Femur (tissue), 1 donor: ENCODE results near the gene KMT2E.
"Not testable (repeated sequence)": the region's sequence is repeated elsewhere in the genome, so short reads cannot be mapped to it uniquely, and the experiment has no call there.

ENCODE experiments used
- DNase-seq: peaks from one replicate; pipeline ENCODE4 v3.0.0-alpha.2; 2017

The KMT2E gene, protein sequence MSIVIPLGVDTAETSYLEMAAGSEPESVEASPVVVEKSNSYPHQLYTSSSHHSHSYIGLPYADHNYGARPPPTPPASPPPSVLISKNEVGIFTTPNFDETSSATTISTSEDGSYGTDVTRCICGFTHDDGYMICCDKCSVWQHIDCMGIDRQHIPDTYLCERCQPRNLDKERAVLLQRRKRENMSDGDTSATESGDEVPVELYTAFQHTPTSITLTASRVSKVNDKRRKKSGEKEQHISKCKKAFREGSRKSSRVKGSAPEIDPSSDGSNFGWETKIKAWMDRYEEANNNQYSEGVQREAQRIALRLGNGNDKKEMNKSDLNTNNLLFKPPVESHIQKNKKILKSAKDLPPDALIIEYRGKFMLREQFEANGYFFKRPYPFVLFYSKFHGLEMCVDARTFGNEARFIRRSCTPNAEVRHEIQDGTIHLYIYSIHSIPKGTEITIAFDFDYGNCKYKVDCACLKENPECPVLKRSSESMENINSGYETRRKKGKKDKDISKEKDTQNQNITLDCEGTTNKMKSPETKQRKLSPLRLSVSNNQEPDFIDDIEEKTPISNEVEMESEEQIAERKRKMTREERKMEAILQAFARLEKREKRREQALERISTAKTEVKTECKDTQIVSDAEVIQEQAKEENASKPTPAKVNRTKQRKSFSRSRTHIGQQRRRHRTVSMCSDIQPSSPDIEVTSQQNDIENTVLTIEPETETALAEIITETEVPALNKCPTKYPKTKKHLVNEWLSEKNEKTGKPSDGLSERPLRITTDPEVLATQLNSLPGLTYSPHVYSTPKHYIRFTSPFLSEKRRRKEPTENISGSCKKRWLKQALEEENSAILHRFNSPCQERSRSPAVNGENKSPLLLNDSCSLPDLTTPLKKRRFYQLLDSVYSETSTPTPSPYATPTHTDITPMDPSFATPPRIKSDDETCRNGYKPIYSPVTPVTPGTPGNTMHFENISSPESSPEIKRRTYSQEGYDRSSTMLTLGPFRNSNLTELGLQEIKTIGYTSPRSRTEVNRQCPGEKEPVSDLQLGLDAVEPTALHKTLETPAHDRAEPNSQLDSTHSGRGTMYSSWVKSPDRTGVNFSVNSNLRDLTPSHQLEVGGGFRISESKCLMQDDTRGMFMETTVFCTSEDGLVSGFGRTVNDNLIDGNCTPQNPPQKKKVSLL (N-terminal part only)

GRCh38 chr7:105013816-105014692 is at the start of gene KMT2E:
TSS of gene KMT2E (plus strand) at chr7:105014205. CDS start at chr7:105040953, 26,748 bp downstream.
- peak; percentile 95 for DNase-seq

- DNase-seq = no peak
Measured at GRCh38 chr7:104964626-104965236, 49.3 kb upstream of the KMT2E start.

DNA sequence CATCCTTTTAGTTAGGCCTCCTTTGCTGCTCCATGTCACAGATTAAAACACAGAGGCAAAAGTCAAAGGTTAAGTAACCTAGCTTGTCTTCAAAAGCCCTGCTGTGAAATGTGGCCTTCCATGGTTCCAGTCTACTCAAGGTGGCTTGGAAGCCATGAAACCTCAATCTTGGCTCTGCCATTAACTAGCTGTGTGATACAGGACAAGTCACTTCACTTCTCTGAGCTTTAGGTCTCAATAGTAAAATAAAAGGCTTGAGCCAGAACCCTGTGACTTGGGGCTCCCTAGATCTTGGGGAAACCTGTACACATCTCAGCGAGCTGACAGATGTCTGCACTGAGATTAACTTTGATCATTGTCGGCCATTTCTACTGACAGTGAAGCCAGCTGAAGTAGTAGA is 48.0 kb upstream of the KMT2E start:
- no peak for DNase-seq

- DNase-seq = no peak
Measured at GRCh38 chr7:104967088-104967487, 46.9 kb upstream of the KMT2E start.

- no peak for DNase-seq
Measured at GRCh38 chr7:104967595-104967994, 46.4 kb upstream of the KMT2E start.

DNA sequence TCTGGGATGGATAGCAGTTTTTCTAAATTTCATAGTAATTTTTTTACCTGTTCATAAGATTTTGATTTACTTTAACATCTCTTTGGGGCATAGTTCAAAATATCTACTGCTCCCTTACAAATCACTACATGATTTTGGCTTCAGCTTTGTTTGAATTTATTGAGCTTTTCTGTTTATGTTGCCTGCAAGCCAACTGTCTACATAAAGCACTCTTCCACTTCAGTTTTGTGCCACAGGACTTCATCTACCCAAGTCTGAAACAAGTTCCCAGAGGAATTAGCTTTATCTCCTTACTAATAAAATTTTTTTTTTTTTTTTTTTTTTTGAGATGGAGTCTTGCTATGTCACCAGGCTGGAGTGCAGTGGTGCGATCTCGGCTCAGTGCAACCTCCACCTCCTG is 45.4 kb upstream of the KMT2E start:
- DNase-seq = no peak

GRCh38 chr7:104969183-104969582 is 44.8 kb upstream of the KMT2E start:
- DNase-seq = no peak

DNA sequence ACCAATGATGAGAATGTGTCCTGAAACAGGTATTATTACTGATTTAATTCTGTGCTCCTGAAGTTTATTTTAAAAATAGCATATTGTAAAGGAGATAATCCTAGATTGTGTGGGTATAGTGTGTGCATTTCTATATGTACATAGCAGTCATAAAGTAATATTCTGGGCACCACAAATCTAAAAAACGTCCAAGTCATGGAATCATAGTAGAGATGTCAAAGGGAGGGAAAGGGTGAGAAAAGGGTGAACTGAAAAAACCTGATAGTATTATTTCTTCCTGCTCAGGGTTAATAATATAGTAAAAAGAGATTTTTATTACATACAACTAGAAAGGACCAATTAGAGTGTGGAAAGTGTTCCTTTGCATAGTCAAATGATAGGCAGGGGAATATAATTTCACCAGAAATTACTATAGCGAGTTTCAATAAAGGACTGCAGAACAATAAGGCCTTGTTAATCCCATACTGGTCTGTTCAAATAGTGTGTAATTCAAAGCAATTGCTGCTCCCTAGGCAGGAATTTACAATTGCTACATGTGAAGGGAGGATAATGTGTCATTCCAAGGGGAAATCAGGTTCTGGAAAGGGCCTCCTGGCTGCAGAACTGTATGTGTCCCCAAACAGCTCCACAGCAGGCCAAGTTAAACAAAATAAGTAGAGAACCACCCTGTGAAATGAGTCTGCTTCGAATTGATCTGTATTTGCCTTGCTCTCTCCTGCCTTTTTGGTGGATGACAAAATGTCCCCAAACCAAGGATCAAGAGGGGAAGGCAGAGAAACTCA is 42.5 kb upstream of the KMT2E start:
- DNase-seq = no peak

- no peak for DNase-seq
Measured at GRCh38 chr7:104972500-104972899, 41.5 kb upstream of the KMT2E start.

- no peak for DNase-seq
Measured at GRCh38 chr7:104973227-104973626, 40.8 kb upstream of the KMT2E start.

- DNase-seq = no peak
Measured at GRCh38 chr7:104973909-104974415, 40.0 kb upstream of the KMT2E start.

GRCh38 chr7:104975553-104975952 is 38.5 kb upstream of the KMT2E start:
- DNase-seq = not testable (repeated sequence)

- DNase-seq = no peak
Measured at GRCh38 chr7:104976966-104977636, 36.9 kb upstream of the KMT2E start.

DNA sequence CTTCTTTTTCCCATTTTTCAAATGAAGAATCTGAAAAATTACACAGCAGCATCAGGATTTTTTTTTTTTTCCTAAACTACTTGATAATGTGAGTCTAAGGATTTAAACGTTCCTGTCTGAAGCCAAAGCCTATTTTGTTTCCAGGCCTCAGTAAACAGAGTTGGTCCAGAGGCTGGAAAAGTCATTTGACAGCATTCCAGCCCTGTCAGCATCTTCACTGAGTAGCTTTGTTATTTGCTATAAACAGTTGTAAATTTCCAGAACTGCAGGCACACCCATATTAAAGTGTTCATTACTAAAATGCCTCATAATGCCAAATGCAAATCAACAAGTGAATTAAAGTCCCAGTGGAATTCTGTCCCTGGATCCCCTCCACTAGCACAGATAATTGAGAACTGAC is 35.5 kb upstream of the KMT2E start:
- peak; percentile 67 for DNase-seq

GRCh38 chr7:104979167-104979841 is 34.7 kb upstream of the KMT2E start:
- peak; percentile 47 for DNase-seq

- DNase-seq = no peak
Measured at GRCh38 chr7:104980440-104980839, 33.6 kb upstream of the KMT2E start.

- no peak for DNase-seq
Measured at GRCh38 chr7:104980841-104981671, 32.9 kb upstream of the KMT2E start.

DNA sequence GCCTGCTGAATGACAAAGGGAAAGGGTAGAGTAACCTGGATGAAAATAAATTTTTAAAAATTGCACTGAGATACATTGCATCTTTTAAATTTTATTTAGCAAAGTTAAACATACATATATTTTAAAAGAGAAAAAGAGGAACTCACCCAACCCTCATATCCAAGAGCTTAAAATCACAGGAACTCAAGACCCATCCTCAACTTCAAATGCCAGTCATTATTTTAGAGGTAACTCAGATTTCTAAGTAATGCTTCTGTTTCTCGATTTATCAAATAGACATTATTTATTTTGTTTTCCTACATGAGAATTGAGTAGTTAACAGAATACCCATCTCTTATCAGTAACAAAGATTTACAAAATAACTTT is 32.4 kb upstream of the KMT2E start:
- DNase-seq = no peak
